GM21576 (cell line): ENCODE data around the gene UPP2.

Source experiments
- ATAC-seq: cut with Tn5 transposase; IDR thresholded peaks from one replicate; pipeline ENCODE4 v1.9.1; 2021; ENCODE audit warnings: mild to moderate bottlenecking, moderate library complexity; ENCODE audit not compliant: unreplicated experiment

The UPP2 gene

GRCh38 chr2:158101384-158101926, at the start of gene UPP2:
Gene UPP2, plus strand, starts transcription at chr2:158101876. Its CDS starts 188 bp downstream, at chr2:158102064.
- ATAC-seq: no peak

GRCh38 chr2:158052761-158053160, 48.9 kb upstream of the UPP2 start:
- no peak for ATAC-seq

GRCh38 chr2:158056875-158057274, 44.8 kb upstream of the UPP2 start:
- ATAC-seq: no peak

GRCh38 chr2:158060160-158060834, 41.4 kb upstream of the UPP2 start:
- no peak for ATAC-seq

GRCh38 chr2:158060835-158061435, 40.7 kb upstream of the UPP2 start:
- no peak for ATAC-seq

GRCh38 chr2:158061763-158062162, 39.9 kb upstream of the UPP2 start:
- no peak for ATAC-seq

GRCh38 chr2:158066046-158066713, 35.5 kb upstream of the UPP2 start:
- ATAC-seq: no peak

- no peak for ATAC-seq
These were observed 30.7 kb upstream of the UPP2 start for GRCh38 chr2:158071018-158071417.

- no peak for ATAC-seq
These were observed 29.3 kb upstream of the UPP2 start for GRCh38 chr2:158072361-158072760.

GRCh38 chr2:158079672-158080071, 22.0 kb upstream of the UPP2 start:
- no peak for ATAC-seq

- no peak for ATAC-seq
These were observed 13.6 kb upstream of the UPP2 start for GRCh38 chr2:158088093-158088492.

GRCh38 chr2:158089322-158089721, 12.4 kb upstream of the UPP2 start:
- ATAC-seq: no peak

GRCh38 chr2:158091647-158092046, 10.0 kb upstream of the UPP2 start:
- ATAC-seq: no peak

- no peak for ATAC-seq
These were observed 7.1 kb upstream of the UPP2 start for GRCh38 chr2:158094487-158095092.

- no peak for ATAC-seq
These were observed 6.4 kb upstream of the UPP2 start for GRCh38 chr2:158095269-158095668.

- no peak for ATAC-seq
These were observed 5.8 kb upstream of the UPP2 start for GRCh38 chr2:158095912-158096311.

GRCh38 chr2:158097481-158097880, 4.2 kb upstream of the UPP2 start:
- ATAC-seq: no peak

GRCh38 chr2:158098178-158098577, 3.5 kb upstream of the UPP2 start:
- ATAC-seq: no peak

GRCh38 chr2:158099716-158100115, 2.0 kb upstream of the UPP2 start:
- ATAC-seq: no peak

GRCh38 chr2:158100411-158100810, 1.3 kb upstream of the UPP2 start:
- ATAC-seq: no peak

- no peak for ATAC-seq
These were observed 770 bp downstream of the UPP2 start for GRCh38 chr2:158102446-158102845.
